ENCODE data around the gene TEX36.
"Not testable (repeated sequence)": the region's sequence is repeated elsewhere in the genome, so short reads cannot be mapped to it uniquely, and the experiment has no call there.

Gene TEX36, protein sequence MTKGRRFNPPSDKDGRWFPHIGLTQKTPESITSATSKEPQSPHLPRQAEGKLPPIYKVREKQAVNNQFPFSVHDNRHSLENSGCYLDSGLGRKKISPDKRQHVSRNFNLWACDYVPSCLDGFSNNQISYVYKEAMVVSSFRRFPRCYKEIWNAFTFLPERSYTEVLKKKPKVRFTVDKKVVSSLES

DNA sequence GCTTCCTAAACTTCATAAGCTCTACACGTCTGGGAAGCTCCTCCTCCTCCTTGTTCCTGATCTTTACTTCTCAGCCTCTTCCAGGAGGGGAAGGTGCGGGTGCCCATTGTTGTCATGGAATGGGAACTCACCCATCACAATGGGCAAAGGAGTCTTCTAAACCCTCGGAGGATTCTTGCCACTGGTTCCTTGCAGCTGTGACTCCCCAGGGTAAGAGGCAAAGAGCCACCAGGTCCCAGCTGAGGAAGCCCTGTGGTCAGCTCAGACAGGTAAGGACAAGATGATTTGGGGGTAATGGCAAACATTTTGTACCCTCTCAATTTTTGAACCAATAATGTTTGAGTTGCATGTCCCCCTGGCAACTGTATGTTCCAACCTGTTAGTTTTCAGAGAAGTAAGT, at the start of gene TEX36:
Gene TEX36, minus strand, starts transcription at position 101 of the 400 bp plus-strand sequence. CDS start 174 bp downstream, outside the sequence.
- no peak for DNase-seq

DNA sequence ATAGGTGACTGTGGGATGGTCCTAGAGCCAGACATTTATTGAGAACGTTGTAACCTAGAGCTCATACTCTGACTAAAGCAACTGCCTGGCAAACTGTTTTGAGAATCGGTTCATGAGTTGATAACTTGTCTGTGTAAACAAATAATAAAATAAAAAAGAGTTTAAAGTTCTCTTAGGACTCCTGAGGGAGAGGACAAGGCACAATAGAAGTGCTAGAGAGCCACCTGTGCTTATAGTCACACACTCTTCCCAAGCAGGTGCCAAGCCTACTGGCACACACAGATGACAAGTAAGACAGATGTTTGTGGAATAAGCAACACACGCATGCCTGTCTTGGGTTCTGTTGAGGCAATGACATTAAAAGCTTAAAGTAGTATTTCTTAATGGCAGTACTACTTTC, 44.5 kb upstream of the TEX36 start:
- DNase-seq, result no peak

DNA sequence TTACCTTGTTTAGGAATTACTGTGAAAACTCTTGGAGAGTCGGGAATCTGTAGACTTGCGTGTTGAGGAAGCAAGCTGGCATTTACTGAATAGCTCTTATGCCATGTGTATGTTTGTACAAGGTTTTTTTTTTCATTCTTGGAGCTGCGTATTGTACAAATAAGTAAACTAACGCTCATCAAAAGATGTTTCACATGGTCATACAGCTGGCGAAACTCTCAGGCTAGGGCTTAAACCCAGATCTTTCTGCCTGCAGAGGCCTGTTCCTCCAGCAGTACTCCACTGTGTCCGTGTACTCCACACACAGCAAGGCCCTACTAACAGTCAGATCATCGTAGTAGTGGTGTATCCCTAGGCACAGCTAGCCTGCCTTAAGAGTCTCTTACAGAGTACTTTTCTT, 44.0 kb upstream of the TEX36 start:
- DNase-seq, result no peak

DNA sequence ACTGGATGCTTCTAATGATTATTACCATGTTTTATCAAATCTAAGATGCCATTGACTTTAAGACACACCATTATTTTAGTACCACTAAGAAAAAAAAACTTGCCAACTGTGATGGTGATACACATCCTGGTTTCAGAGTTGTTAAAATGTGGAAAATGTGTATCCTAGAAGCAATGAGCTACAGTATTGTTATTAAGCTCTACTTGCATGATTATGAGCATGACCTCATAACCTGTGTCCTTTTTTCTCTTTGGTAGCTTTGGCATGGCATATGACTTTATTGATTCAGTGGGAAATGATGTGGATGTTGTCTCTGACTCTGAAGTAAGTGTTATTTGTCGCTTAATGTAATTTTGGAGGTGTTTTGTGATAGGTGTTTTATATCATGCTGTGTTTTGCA, 39.8 kb upstream of the TEX36 start:
- no peak for DNase-seq

DNA sequence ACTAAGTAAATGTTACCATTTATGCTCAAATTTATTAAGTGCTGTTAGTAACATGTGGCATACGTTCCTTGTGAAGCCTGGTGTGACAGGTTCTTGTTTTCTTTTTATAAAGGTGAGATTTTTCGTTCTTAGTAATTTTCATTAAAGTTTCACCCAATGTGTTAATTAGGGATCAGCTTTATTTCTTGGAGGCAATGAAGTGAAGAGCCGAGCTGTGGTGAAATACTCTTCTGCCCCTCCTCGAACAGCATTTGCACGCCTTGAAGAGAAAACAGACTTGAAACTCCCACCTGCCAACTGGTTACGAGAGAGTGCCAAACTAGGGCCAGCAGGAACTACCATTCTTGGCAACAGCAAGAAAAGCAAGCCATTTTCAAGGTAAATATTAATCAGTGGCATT, 38.1 kb upstream of the TEX36 start:
- no peak for DNase-seq

DNA sequence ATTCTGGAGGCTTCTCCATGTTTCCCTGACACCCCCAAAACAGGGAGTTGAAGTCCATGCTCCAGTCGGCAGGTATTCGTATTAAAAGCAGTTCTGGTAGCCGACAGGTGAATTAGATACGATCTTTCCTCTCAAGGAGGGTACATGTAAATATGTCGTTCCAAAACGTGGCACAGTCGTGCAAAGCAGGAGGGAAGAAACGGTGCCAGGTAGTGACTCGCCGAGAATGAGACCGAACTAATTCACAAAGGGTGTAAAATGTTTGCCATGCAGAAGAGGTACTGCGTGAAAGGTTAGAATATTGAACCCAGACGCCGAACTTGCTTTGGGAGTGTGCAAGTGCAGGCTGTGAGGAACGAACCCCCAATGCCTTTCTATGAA, 37.0 kb upstream of the TEX36 start:
- DNase-seq, result no peak

DNA sequence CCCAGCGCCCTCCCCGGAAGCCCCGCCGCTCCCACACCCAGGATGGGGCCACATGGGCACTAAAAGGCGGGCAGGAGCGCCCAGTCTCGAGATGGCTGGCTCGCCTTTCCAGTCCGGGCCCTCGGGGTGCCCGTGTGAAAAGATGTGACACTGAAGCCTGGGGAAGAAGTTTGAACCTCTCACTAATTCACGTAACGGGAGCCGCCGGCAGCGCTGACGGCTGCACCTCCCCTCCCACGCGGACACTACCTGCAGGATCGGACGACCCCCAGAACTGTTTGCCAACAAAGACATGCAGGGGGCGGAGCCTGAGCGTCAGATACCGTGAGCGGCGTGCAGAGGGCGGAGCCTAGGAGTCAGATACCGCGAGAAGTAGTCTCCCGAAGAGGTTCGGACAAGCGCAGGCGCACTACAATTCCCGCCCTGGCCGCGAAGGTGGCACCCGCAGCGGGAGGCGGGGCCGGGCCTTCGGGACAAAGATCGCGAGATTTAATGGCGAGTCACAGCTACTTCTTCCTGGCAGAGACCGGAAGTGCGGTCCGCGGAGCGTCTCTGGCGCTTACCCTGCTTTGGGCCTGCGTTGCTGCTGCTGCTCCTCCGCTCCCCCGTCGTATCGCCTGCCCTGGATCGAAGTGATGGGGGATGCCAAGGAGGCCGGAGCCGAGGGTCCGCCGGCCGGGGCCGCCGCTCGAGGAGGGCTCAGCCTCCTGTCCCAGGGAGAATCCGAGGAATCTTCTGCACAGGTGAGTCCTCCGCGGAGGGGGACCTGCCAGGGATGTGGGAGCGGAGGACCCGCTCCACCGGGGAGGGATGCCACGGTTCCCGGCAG, 36.4 kb upstream of the TEX36 start, which contains the start of gene EDRF1:
Gene EDRF1, plus strand, starts transcription at position 537 of the 829 bp plus-strand sequence. Its CDS starts 99 bp downstream, at position 636.
- DNase-seq, result peak; percentile 100

DNA sequence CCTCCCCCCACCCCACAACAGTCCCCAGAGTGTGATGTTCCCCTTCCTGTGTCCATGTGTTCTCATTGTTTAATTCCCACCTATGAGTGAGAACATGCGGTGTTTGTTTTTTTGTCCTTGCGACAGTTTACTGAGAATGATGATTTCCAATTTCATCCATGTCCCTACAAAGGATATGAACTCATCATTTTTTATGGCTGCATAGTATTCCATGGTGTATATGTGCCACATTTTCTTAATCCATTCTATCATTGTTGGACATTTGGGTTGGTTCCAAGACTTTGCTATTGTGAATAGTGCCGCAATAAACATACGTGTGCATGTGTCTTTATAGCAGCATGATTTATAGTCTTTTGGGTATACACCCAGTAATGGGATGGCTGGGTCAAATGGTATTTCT, 31.8 kb upstream of the TEX36 start:
- not testable (repeated sequence) for DNase-seq

DNA sequence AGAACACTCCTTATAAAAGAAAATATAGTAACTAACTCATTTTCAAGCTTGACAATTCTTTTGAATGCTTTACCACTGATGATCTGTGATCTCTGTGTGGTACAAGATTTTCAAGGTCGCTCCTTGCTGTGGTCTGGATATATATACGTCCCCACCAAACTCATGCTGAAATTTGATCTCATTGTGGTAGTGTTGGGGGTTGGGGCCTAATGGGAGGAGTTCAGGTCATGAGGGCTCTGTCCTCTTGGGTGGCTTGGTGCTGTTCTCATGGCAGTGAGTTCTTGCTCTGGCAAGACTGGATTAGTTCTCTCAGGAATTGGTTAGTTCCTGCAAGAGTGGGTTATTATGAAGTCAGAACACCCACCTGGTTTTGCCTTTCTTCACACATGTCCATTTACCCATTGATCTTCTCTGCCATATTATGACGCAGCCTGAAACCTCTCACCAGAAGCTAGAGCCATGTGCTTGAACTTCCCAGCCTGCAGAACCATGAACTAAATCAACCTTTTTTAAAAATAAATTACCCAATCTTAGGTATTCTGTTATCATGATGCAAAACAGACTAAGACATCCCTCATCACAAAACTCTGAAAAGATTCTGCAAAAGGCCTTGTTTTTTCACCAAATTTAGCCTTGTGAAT, 28.3 kb upstream of the TEX36 start:
- DNase-seq, result no peak

DNA sequence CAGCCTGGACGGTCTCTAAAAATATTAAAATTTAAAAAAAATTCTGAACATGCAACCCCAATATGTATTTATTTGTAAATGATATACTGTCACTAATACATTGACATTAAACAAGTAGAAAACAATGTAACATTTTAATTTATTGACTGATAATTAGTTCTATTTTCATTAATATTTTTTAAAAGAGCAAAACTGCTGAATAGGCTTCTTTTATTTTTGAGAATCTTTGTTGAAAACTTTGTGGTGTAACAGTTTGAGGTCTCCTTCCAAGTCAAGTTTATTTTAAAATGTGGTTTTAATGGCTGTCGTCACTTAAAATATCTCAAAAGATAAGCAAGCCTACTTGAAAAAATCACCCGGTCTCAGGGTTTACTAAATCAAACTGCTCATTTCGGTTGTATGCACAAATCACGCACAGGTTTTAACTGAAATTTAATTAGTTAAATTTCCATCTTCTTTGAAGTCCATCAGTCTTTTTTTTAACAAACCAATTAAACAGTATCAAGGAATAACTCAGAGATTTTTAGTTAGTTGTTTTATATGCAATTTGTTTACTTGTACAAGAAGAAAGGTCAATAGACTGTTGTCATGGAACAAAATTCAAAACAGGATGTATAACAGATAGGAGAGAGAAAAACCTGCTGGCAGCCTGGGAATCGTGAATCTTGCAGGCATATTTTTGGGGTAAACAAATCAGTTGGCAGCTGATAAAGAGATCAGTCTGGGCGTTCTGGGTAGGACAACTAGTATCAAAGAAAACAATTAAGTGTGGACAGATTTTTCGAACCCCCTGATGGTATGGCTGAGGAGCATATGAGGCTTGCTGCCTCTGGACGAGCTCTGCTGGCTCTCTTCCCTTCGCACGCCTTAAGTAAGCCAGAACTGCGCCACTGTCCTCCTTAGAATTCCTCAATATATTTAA, 26.9 kb upstream of the TEX36 start:
- no peak for DNase-seq

DNA sequence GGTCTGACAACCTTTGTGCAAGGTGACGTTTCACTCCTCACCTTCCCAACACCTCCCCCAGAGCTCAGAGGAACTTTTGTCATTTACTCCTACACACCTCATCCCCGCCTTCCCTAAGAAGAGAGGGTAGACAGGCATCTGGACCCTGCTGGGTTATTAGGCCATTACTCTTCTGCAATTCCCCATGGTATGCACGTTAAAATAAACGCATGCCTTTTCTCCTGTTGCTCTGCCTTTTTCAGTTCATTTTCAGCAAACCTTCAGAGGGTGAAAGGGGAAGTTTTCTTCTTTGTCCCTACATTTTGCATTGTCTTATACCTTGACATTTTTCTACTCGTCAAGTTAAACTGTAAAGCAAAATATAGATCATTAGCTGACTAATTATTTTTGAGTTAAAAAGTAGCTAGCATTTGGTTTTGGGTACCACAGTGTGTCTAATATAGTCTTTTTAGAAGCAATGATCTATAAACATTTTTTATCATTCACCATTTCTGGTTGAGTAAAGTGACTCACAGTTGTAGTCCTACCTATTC, 26.1 kb upstream of the TEX36 start:
- DNase-seq, result no peak

DNA sequence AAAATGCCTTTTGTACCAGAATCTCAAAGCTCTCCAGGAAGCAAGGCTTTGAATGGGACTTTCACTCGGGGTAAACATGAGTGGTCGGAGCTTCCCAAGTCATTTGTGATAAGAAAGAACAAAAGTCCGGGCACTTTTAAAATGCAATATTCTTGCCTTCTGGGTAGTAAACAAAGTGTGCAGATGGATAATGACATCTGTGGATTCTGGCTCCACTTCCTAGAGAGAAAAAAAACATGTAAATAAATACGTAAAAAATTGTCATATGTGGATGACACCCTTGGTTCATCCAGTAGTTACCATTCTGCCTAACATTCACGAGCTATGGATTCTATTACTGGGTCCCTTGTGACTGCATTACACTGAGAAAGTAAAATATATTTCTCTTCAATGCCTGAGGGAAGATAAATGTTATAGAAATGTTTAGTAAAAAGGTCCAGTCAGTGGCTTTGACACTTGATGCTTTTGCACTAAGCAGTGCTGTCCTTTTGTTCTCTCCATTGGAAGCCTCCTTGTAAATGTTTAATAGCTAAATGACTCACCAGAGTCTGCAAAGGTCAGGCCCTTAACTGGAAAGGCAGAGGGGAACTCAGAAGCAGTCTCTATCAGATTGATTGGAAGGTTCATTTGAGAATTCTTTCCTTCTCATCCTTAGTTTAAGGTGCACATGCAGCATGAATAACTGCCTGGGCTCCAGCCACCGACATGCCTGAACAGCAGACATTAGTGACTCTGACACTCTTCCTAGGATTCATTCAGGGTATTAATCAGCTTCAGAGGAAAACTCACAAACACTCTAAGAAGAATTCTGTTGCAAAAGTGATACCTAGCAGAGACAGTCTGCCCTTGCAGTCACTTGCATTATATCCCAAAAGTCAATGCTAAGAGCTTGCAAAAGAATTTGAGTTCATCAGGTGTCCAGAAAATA, 24.8 kb upstream of the TEX36 start:
- no peak for DNase-seq

DNA sequence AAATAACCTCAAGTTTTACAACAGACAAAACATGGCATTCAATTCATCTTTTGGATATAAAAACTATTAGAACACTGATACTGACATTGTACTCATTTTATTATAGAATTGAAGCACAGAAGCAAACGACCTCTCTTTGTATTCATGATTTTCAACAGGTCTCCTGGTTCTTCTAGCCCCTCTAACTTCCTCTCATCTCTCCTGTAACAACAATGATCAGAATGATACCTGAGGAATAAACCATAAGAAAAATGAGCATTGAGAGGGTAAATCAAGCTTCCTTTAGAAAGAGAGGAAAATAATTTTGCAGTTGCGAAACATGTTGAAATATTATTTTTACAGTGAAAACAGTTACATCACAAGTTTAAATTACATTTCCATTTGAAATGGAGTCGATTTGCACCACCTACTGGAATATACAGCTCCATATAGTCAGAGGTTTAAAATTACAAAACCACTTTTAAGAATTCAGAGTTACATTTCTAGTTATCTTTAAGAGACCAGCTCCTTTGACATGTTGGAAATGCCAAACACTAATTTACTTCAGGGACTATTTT, 17.5 kb upstream of the TEX36 start:
- DNase-seq, result no peak

DNA sequence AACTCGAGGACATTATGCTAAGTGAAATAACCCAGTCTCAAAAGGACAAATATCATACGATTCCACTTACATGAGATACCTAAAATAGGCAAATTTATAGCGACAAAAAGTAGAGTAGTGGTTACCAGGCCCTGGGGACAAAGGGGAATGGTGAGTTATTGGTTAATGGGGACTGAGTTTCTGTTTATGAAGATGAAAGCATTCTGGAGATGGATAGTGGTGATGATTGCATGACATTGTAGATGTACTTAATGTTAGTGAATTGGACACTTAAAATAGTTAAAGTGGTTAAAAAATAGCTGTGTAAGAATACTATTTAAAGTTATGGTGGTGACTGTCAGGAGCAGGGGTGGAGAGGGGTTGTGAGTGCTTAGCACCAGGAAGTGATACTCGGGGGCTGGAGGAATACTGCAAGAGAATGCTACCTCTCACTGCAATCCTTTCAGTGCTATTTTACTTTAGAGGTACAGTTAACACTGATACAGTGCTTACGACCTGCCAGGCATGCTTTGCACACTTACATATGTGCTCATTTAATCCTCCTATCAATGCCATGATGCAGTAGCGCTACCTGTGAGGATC, 16.7 kb upstream of the TEX36 start:
- no peak for DNase-seq

DNA sequence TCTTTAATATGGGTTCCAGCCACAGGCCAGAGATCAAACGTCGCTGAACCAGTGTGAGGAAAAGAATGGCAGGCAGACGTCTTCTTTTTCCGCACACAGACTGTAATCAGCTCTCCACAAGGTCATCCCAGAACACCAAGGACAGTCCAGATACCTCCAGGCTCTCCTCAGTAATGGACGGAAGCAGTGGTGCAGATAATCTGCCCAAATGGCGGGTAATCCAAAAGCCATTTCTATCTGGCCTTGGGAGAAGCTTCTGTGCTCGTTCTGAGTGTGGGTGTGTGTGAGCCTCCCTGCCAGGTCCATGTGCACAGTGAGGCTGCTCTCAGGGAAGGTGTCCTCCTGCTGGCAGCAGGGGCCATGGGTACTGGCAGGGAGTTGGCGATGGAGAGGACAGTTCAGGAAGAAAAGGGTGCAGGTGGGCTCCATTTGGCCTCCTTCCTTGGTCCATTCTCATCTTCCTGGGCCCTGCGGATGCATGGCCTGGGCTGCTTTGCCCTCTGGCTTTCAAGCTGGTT, 15.6 kb upstream of the TEX36 start:
- no peak for DNase-seq

DNA sequence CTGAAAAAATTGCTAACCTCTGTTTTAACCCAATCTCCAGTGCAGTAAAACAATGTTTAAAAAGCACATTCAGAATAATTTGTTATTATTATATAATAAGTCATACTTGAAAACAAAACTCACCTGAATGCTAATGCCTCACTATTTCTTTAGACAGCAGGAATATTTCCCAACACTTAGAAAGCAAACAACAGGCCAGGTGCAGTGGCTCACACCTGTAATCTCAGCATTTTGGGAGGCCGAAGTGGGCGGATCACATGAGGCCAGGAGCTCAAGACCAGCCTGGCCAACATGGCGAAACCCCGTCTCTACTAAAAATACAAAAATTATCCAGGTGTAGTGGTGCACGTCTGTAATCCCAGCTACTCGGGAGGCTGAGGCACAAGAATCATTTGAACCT, 13.9 kb upstream of the TEX36 start:
- not testable (repeated sequence) for DNase-seq

DNA sequence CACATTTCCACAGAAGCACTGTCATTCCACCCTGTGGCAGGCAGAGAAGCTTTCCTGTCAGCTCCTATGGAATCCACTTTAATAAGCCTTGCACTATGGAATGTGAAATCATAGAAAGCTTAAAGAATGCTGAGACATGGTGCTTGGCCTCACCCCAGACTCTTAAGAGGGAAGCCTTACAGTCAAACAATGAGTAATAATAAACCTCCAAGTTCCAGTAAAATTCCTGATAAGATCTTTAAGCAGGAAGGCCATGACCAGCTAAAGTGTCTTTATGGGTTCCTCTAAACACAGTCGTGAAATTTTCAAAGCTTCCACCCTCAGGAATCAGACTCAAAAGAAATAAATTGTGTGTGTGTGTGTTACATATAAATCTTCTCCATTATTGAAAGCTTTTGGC, 11.9 kb upstream of the TEX36 start:
- DNase-seq, result no peak

DNA sequence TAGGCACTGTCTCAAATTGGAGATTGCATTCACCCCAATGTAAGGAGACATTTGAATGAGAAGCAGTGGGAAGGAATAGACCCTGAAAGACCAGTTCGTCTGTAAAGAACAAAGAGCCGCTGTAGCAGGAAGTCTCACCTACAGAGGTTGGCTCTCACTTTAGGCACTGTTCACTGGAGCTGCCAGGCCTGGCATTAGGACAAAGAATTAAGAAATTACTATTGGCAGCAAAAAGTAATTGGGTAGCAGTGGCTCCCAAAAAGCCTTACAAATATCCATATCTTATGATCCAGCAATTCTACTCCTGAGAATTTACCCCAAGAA, 10.5 kb upstream of the TEX36 start:
- DNase-seq, result no peak

DNA sequence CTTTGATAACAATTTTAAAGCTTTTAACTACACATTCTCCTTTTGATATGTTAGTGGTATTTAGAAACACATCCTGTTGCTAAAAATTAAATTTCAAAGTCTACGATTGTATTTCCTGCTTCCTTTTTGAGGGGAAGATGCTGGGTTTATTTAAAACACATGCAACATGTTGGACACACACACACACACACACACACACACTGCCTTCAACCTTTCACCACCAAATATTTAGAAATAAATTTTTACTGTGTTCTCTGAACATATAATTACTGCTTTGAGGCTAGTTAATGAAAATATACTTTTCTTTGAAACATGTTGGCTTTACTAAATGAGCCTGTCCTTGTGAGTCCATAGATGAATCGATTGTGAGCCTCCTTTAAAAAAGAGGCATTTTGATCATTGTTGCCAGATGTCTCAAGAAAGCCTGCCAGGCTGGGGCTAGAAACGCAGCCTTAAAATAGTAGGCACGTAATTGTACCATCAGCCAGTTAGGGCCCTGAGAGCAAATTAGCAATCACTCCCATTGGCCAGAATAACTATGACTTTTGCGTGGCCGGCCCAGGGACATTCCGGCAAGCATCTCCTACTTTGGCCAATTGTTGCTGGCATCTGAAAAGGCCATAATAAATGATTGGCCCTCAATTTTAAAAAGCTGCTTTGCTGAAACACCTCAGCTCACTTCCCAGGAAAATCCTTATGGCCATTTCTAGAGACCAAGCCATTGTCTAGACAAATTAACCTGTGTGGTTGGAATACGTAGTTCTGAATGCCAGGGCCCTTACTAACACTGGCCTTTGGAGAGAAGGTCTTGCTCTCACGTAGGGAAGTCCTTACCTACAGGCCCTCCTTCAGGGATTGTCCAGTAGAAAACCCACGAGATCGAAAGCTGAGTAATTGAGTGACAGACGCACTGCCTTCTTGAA, 9.9 kb upstream of the TEX36 start:
- DNase-seq, result no peak

DNA sequence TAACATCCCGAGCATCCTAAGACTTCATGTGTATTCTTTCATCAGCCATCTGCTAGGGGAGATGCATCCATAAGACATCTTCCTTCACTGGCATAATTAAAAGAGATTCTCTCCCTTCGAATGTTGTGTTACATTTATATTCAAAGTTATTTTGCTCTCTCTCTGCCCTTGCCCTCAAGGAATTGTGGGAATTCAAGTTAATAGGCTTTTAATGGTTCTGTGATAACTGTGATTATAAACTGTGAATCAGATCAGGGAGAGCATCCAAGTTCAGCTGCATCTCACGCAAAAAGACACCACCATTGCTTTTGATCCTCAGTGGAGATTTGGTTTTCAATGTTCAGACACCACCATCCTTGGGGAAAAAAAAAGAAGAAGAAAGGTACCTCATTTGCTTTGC, 9.2 kb upstream of the TEX36 start:
- DNase-seq, result no peak
